Naive B cell (primary cell): Measurements from ENCODE around the gene MAP4. TPM values are rescaled to one million over a fixed set of nuclear protein-coding genes. Genes with fewer than 3 reads are reported as not detected.
"Not testable (repeated sequence)": the region's sequence is repeated elsewhere in the genome, so short reads cannot be mapped to it uniquely, and the experiment has no call there.

ENCODE experiments used
- ATAC-seq, 2 donors: fragments of 150-1000 bp; cut with Tn5 transposase; 2 replicates each; pipeline ENCODE4 v1.10.0; 2021; ENCODE audit warnings: low read depth in 2 of 2, mild to moderate bottlenecking in 2 of 2, moderate library complexity in 2 of 2
- DNase-seq: peaks from one replicate; pipeline ENCODE4 v3.0.0; 2022
- H3K27ac Mint-ChIP-seq, 6 donors: one replicate each; pipeline ENCODE4 v1.8.0; 2020 to 2022; ENCODE audit warnings: mild to moderate bottlenecking in 6 of 6, mixed read lengths in 6 of 6, moderate library complexity in 5 of 6, inconsistent platforms in 2 of 6
- H3K27me3 Mint-ChIP-seq, 3 donors: one replicate each; pipeline ENCODE4 v1.8.0; 2021 to 2022; ENCODE audit warnings: mixed read lengths in 3 of 3, mild to moderate bottlenecking in 1 of 3
- H3K36me3 Mint-ChIP-seq, 2 donors: one replicate each; pipeline ENCODE4 v1.8.0; 2020 to 2022; ENCODE audit warnings: mixed read lengths in 2 of 2, inconsistent platforms in 1 of 2, mild to moderate bottlenecking in 1 of 2
- H3K4me1 Mint-ChIP-seq, 3 donors: one replicate each; pipeline ENCODE4 v1.8.0; 2020 to 2022; ENCODE audit warnings: mixed read lengths in 3 of 3, inconsistent platforms in 1 of 3, mild to moderate bottlenecking in 1 of 3, moderate library complexity in 1 of 3
- H3K4me3 Mint-ChIP-seq, 8 donors: one replicate each; pipeline ENCODE4 v1.8.0; 2020 to 2022; ENCODE audit warnings: mild to moderate bottlenecking in 8 of 8, mixed read lengths in 8 of 8, moderate library complexity in 8 of 8, inconsistent platforms in 2 of 8
- H3K9me3 Mint-ChIP-seq, 7 donors: one replicate each; pipeline ENCODE4 v1.8.0; 2020 to 2022; ENCODE audit warnings: mixed read lengths in 7 of 7, mild to moderate bottlenecking in 5 of 7, inconsistent platforms in 2 of 7, moderate library complexity in 1 of 7
- polyA plus RNA-seq, 6 donors: library from polyadenylated mRNA; unstranded; fragments of 300-500 nt; fragmentation: Illumina TruSeq; gene quantifications; one replicate each; pipeline ENCODE4 v1.2.3, GENCODE V29; 2021; ENCODE audit warnings: low read depth in 6 of 6

The MAP4 gene
- polyA plus RNA-seq, 6 donors from 2014 or later, result 2.5 to 43.6 (median 28.7) TPM

GRCh38 chr3:48034000-48034516, 17.8 kb upstream of the MAP4 start:
- no peak overlapping the region for H3K4me3 Mint-ChIP-seq

GRCh38 chr3:48030188-48030587, 14.0 kb upstream of the MAP4 start:
- DNase-seq, result no peak
- Mint-ChIP-seq H3K9me3 (no peaks in the 10 kb centered on the region), H3K4me3 (no peak overlapping the region), H3K27ac (peak overlapping the region in 1 of 6 donors; percentile 42), H3K36me3 (no peaks in the 10 kb centered on the region), H3K4me1 (peaks cover 12 to 17% (median 15%) of the 10 kb centered on the region in 3 donors), H3K27me3 (no peaks in the 10 kb centered on the region)
- no peak for ATAC-seq

More at GRCh38 chr3:48034000-48034516, 17.8 kb upstream of the MAP4 start:
- Mint-ChIP-seq H3K9me3 (no peaks in the 10 kb centered on the region), H3K4me1 (peaks cover 12 to 16% (median 12%) of the 10 kb centered on the region in 3 donors), H3K27me3 (no peaks in the 10 kb centered on the region), H3K27ac (peak overlapping the region in 1 of 6 donors; percentile 2), H3K36me3 (no peaks in the 10 kb centered on the region)
- DNase-seq, result no peak
- ATAC-seq, result no peak

GRCh38 chr3:48026951-48027908, 11.0 kb upstream of the MAP4 start:
- H3K27me3 Mint-ChIP-seq, result no peaks in the 10 kb centered on the region
- DNase-seq (no peak), ATAC-seq (no peak)
- no peak overlapping the region for H3K4me3 Mint-ChIP-seq
- H3K27ac Mint-ChIP-seq, result no peak overlapping the region
- peaks cover 15 to 18% (median 16%) of the 10 kb centered on the region in 3 donors for H3K4me1 Mint-ChIP-seq
- no peaks in the 10 kb centered on the region for H3K9me3 Mint-ChIP-seq
- H3K36me3 Mint-ChIP-seq, result no peaks in the 10 kb centered on the region

- Mint-ChIP-seq H3K4me1 (peaks cover 19 to 27% (median 21%) of the 10 kb centered on the region in 3 donors), H3K9me3 (no peaks in the 10 kb centered on the region), H3K27me3 (no peaks in the 10 kb centered on the region), H3K4me3 (no peak overlapping the region), H3K27ac (no peak overlapping the region), H3K36me3 (no peaks in the 10 kb centered on the region)
- ATAC-seq (no peak), DNase-seq (no peak)
Observed at GRCh38 chr3:48026098-48026497, 9.9 kb upstream of the MAP4 start.

GRCh38 chr3:48024401-48024800, 8.2 kb upstream of the MAP4 start:
- Mint-ChIP-seq H3K4me1 (peaks cover 27 to 40% (median 32%) of the 10 kb centered on the region in 3 donors), H3K9me3 (no peaks in the 10 kb centered on the region), H3K27ac (no peak overlapping the region), H3K36me3 (no peaks in the 10 kb centered on the region), H3K4me3 (no peak overlapping the region), H3K27me3 (no peaks in the 10 kb centered on the region)
- no peak for DNase-seq
- no peak for ATAC-seq

- H3K36me3 Mint-ChIP-seq, result no peaks in the 10 kb centered on the region
- peaks cover 27 to 37% (median 32%) of the 10 kb centered on the region in 3 donors for H3K4me1 Mint-ChIP-seq
- ATAC-seq (no peak), DNase-seq (no peak)
- H3K27ac Mint-ChIP-seq, result no peak overlapping the region
- H3K9me3 Mint-ChIP-seq, result no peaks in the 10 kb centered on the region
- no peaks in the 10 kb centered on the region for H3K27me3 Mint-ChIP-seq
- no peak overlapping the region for H3K4me3 Mint-ChIP-seq
Observed at GRCh38 chr3:48023377-48023776, 7.2 kb upstream of the MAP4 start.

- no peak overlapping the region for H3K4me3 Mint-ChIP-seq
- peak overlapping the region in 2 of 6 donors; percentile 0 to 75 for H3K27ac Mint-ChIP-seq
- DNase-seq (no peak), ATAC-seq (no peak)
- H3K4me1 Mint-ChIP-seq, result peaks cover 29 to 44% (median 36%) of the 10 kb centered on the region in 3 donors
- H3K9me3 Mint-ChIP-seq, result no peaks in the 10 kb centered on the region
- no peaks in the 10 kb centered on the region for H3K27me3 Mint-ChIP-seq
- no peaks in the 10 kb centered on the region for H3K36me3 Mint-ChIP-seq
Observed at GRCh38 chr3:48022178-48022577, 6.0 kb upstream of the MAP4 start.

- DNase-seq (no peak), ATAC-seq (no peak)
- Mint-ChIP-seq H3K9me3 (no peaks in the 10 kb centered on the region), H3K27me3 (no peaks in the 10 kb centered on the region), H3K27ac (peak overlapping the region in 1 of 6 donors; percentile 53), H3K36me3 (no peaks in the 10 kb centered on the region), H3K4me3 (peak overlapping the region in 1 of 8 donors; percentile 56), H3K4me1 (peaks cover 33 to 55% (median 48%) of the 10 kb centered on the region in 3 donors)
Observed at GRCh38 chr3:48018841-48019240, 2.6 kb upstream of the MAP4 start.

GRCh38 chr3:48015431-48016180, 610 bp downstream of the MAP4 start:
- Mint-ChIP-seq H3K27ac (peak overlapping the region in 1 of 6 donors; percentile 21), H3K4me3 (no peak overlapping the region), H3K27me3 (no peaks in the 10 kb centered on the region), H3K36me3 (no peaks in the 10 kb centered on the region), H3K4me1 (peaks cover 26 to 47% (median 32%) of the 10 kb centered on the region in 3 donors), H3K9me3 (no peaks in the 10 kb centered on the region)
- ATAC-seq, result no peak
- no peak for DNase-seq

GRCh38 chr3:48014358-48014757, 1.9 kb downstream of the MAP4 start:
- H3K4me1 Mint-ChIP-seq, result peaks cover 19 to 36% (median 21%) of the 10 kb centered on the region in 3 donors
- peak overlapping the region in 1 of 6 donors; percentile 42 for H3K27ac Mint-ChIP-seq
- DNase-seq (no peak), ATAC-seq (no peak)
- no peaks in the 10 kb centered on the region for H3K9me3 Mint-ChIP-seq
- no peaks in the 10 kb centered on the region for H3K36me3 Mint-ChIP-seq
- peak overlapping the region in 1 of 8 donors; percentile 35 for H3K4me3 Mint-ChIP-seq
- no peaks in the 10 kb centered on the region for H3K27me3 Mint-ChIP-seq

- no peak overlapping the region for H3K4me3 Mint-ChIP-seq
- ATAC-seq (no peak), DNase-seq (no peak)
- no peaks in the 10 kb centered on the region for H3K36me3 Mint-ChIP-seq
- no peaks in the 10 kb centered on the region for H3K27me3 Mint-ChIP-seq
- H3K27ac Mint-ChIP-seq, result peak overlapping the region in 1 of 6 donors; percentile 43
- no peaks in the 10 kb centered on the region for H3K9me3 Mint-ChIP-seq
- peaks cover 19 to 36% (median 19%) of the 10 kb centered on the region in 3 donors for H3K4me1 Mint-ChIP-seq
Observed at GRCh38 chr3:48013288-48013980, 2.8 kb downstream of the MAP4 start.

- H3K4me3 Mint-ChIP-seq, result no peak overlapping the region
- H3K27me3 Mint-ChIP-seq, result no peaks in the 10 kb centered on the region
- ATAC-seq (no peak), DNase-seq (no peak)
- no peaks in the 10 kb centered on the region for H3K36me3 Mint-ChIP-seq
- no peaks in the 10 kb centered on the region for H3K9me3 Mint-ChIP-seq
- H3K4me1 Mint-ChIP-seq, result peaks cover 14 to 41% (median 18%) of the 10 kb centered on the region in 3 donors
- H3K27ac Mint-ChIP-seq, result peak overlapping the region in 1 of 6 donors; percentile 7
Observed at GRCh38 chr3:48012659-48013058, 3.6 kb downstream of the MAP4 start.

GRCh38 chr3:48008066-48008465, 8.2 kb downstream of the MAP4 start:
- H3K4me1 Mint-ChIP-seq, result peaks cover 0 to 13% (median 9%) of the 10 kb centered on the region in 3 donors
- not testable (repeated sequence) for H3K27ac Mint-ChIP-seq, H3K27me3 Mint-ChIP-seq, ATAC-seq, H3K36me3 Mint-ChIP-seq, H3K4me3 Mint-ChIP-seq, H3K9me3 Mint-ChIP-seq, DNase-seq
